HepG2 (cell line): ENCODE measurements around the gene PRKG1.

Experiments
- AGO2 ChIP-seq: fragments of 200-400 bp; formaldehyde crosslinking; optimal IDR thresholded peaks from 2 replicates; pipeline ENCODE3; 2017; ENCODE audit warnings: mild to moderate bottlenecking, low read depth, low read length, moderate library complexity
- CTCF ChIP-seq: sonication (generic); formaldehyde crosslinking; IDR thresholded peaks from 2 replicates; pipeline ENCODE4 v1.5.0; 2020; ENCODE audit warnings: mild to moderate bottlenecking, missing genetic modification reagents, moderate library complexity
- FOSL2 ChIP-seq: sonication (generic); formaldehyde crosslinking; IDR thresholded peaks from 2 replicates; pipeline ENCODE4 v1.4.0; 2020; ENCODE audit warnings: missing genetic modification reagents
- HCFC1 ChIP-seq: fragments of 150-350 bp; IDR thresholded peaks from 2 replicates; pipeline ENCODE4 v1.6.1; 2014; ENCODE audit warnings: low read depth, low read length
- KLF15 ChIP-seq: sonication (generic); formaldehyde crosslinking; IDR thresholded peaks from 2 replicates; pipeline ENCODE4 v1.8.1; 2023; ENCODE audit warnings: borderline replicate concordance, mild to moderate bottlenecking, inconsistent platforms, missing genetic modification reagents, mixed read lengths
- MAFK ChIP-seq, 2 experiments: IDR thresholded peaks in 1 of 2; conservative IDR thresholded peaks in 1 of 2; 2 replicates each; pipeline ENCODE4 v1.6.1; 2011; ENCODE audit warnings: improper control_type of control experiment in 2 of 2, low read length in 2 of 2
- POLR2AphosphoS5 ChIP-seq: IDR thresholded peaks from 2 replicates; pipeline ENCODE4 v1.6.1; 2012; ENCODE audit warnings: low read depth, low read length
- SSRP1 ChIP-seq: IDR thresholded peaks from 2 replicates; pipeline ENCODE4 v1.6.1; 2016; ENCODE audit warnings: control low read depth
- ZNF101 ChIP-seq: sonication (generic); formaldehyde crosslinking; IDR thresholded peaks from 2 replicates; pipeline ENCODE4 v1.4.0; 2020; ENCODE audit warnings: mild to moderate bottlenecking, low read depth, missing genetic modification reagents, borderline replicate concordance
- ZNF503 ChIP-seq: sonication (generic); formaldehyde crosslinking; IDR thresholded peaks from 2 replicates; pipeline ENCODE4 v1.4.0; 2020; ENCODE audit warnings: missing genetic modification reagents
- ZNF609 ChIP-seq: sonication (generic); formaldehyde crosslinking; IDR thresholded peaks from 2 replicates; pipeline ENCODE4 v1.4.0; 2020; ENCODE audit warnings: mild to moderate bottlenecking, missing genetic modification reagents, borderline replicate concordance
- ZNF816 ChIP-seq: sonication (generic); formaldehyde crosslinking; IDR thresholded peaks from 2 replicates; pipeline ENCODE4 v1.8.0; 2022; ENCODE audit warnings: missing genetic modification reagents, mild to moderate bottlenecking, borderline replicate concordance

GRCh38 chr10:52269233-52269632 lies 1194.9 kb downstream of the PRKG1 start:
- TF ChIP-seq ZNF816 (CRISPR knock-in tag), result no peak
- no peak for TF ChIP-seq AGO2
- TF ChIP-seq POLR2AphosphoS5, result no peak
- TF ChIP-seq MAFK (conservative IDR thresholded peaks at IDR 0.05 in 1 of 2, IDR thresholded peaks at IDR 0.05 in 1 of 2; ENCODE audit: low read length in 2 of 2), result no peak
- TF ChIP-seq CTCF (CRISPR knock-in tag), result no peak
- TF ChIP-seq ZNF609, result no peak
- no peak for TF ChIP-seq HCFC1
- no peak for TF ChIP-seq ZNF503
- TF ChIP-seq SSRP1 (CRISPR knock-in tag), result no peak
- TF ChIP-seq KLF15 (CRISPR knock-in tag), result no peak
- TF ChIP-seq ZNF101, result no peak
- TF ChIP-seq FOSL2 (CRISPR knock-in tag), result no peak
